Osteocyte (in vitro differentiated cells): Measurements from ENCODE around the gene CLEC17A. TPM values are rescaled to one million over a fixed set of nuclear protein-coding genes. Genes with fewer than 3 reads are reported as not detected.
"Not testable (repeated sequence)": the region's sequence is repeated elsewhere in the genome, so short reads cannot be mapped to it uniquely, and the experiment has no call there.

ENCODE experiments used
- DNase-seq: peaks from one replicate; pipeline ENCODE4 v3.0.0; 2021; ENCODE audit warnings: mixed read lengths; ENCODE audit not compliant: unreplicated experiment; ENCODE audit errors: extremely low spot score
- H3K27ac Mint-ChIP-seq: one replicate; pipeline ENCODE4 v1.8.0; 2021; ENCODE audit warnings: mild to moderate bottlenecking, mixed read lengths; ENCODE audit not compliant: unreplicated experiment
- H3K27me3 Mint-ChIP-seq: one replicate; pipeline ENCODE4 v1.8.0; 2021; ENCODE audit warnings: mixed read lengths; ENCODE audit not compliant: unreplicated experiment
- H3K36me3 Mint-ChIP-seq: one replicate; pipeline ENCODE4 v1.8.0; 2021; ENCODE audit warnings: mixed read lengths; ENCODE audit not compliant: unreplicated experiment
- H3K4me1 Mint-ChIP-seq: one replicate; pipeline ENCODE4 v1.8.0; 2021; ENCODE audit warnings: mixed read lengths; ENCODE audit not compliant: unreplicated experiment
- H3K4me3 Mint-ChIP-seq: one replicate; pipeline ENCODE4 v1.8.0; 2021; ENCODE audit warnings: mild to moderate bottlenecking, moderate library complexity, mixed read lengths; ENCODE audit not compliant: unreplicated experiment
- H3K9me3 Mint-ChIP-seq: one replicate; pipeline ENCODE4 v1.8.0; 2021; ENCODE audit warnings: mixed read lengths; ENCODE audit not compliant: unreplicated experiment
- CTCF ChIP-seq: fragments of 200-600 bp; sonication (generic); IDR thresholded peaks from 2 replicates; pipeline ENCODE4 v1.5.0; 2021; ENCODE audit warnings: antibody characterized with exemption, mild to moderate bottlenecking, moderate library complexity
- total RNA-seq: library from RNA; stranded (reverse); gene quantifications from 2 replicates; pipeline ENCODE4 v1.2.1, GENCODE V29; 2021

Gene CLEC17A
- total RNA-seq, 1 donor from 2014 or later: not detected

- TF ChIP-seq CTCF: peak; percentile 42
- H3K4me3 Mint-ChIP-seq, H3K9me3 Mint-ChIP-seq, DNase-seq, H3K36me3 Mint-ChIP-seq, H3K27me3 Mint-ChIP-seq: not testable (repeated sequence)
- Mint-ChIP-seq H3K4me1 (peaks cover 39% of the 10 kb centered on the region), H3K27ac (peak overlapping the region; percentile 59)
These were observed 31.5 kb upstream of the CLEC17A start for GRCh38 chr19:14551134-14552005.

- H3K27me3 Mint-ChIP-seq, H3K36me3 Mint-ChIP-seq, DNase-seq, H3K4me3 Mint-ChIP-seq, H3K9me3 Mint-ChIP-seq: not testable (repeated sequence)
- Mint-ChIP-seq H3K4me1 (peaks cover 40% of the 10 kb centered on the region), H3K27ac (peak overlapping the region; percentile 59)
These were observed 30.9 kb upstream of the CLEC17A start for GRCh38 chr19:14552006-14552360.

- peaks cover 43% of the 10 kb centered on the region for H3K4me1 Mint-ChIP-seq
These were observed 29.6 kb upstream of the CLEC17A start for GRCh38 chr19:14553042-14553938.

GRCh38 chr19:14553939-14554243 is 29.0 kb upstream of the CLEC17A start:
- no peaks in the 10 kb centered on the region for H3K27me3 Mint-ChIP-seq
- no peak for TF ChIP-seq CTCF
- no peaks in the 10 kb centered on the region for H3K9me3 Mint-ChIP-seq
- peak overlapping the region; percentile 35 for H3K27ac Mint-ChIP-seq
- H3K4me1 Mint-ChIP-seq: peaks cover 49% of the 10 kb centered on the region
- DNase-seq: no peak
- no peak overlapping the region for H3K4me3 Mint-ChIP-seq
- H3K36me3 Mint-ChIP-seq: no peaks in the 10 kb centered on the region

More at GRCh38 chr19:14553042-14553938, 29.6 kb upstream of the CLEC17A start:
- Mint-ChIP-seq H3K4me3 (no peak overlapping the region), H3K27ac (no peak overlapping the region), H3K9me3 (no peaks in the 10 kb centered on the region), H3K27me3 (no peaks in the 10 kb centered on the region), H3K36me3 (no peaks in the 10 kb centered on the region)
- no peak for TF ChIP-seq CTCF
- no peak for DNase-seq

- Mint-ChIP-seq H3K4me3 (no peak overlapping the region), H3K36me3 (no peaks in the 10 kb centered on the region), H3K9me3 (no peaks in the 10 kb centered on the region), H3K27ac (peak overlapping the region; percentile 57), H3K4me1 (peaks cover 53% of the 10 kb centered on the region), H3K27me3 (no peaks in the 10 kb centered on the region)
- no peak for DNase-seq
- no peak for TF ChIP-seq CTCF
These were observed 28.5 kb upstream of the CLEC17A start for GRCh38 chr19:14554382-14554812.
